Suppressor macrophage (primary cell): Measurements from ENCODE around the gene FLOT2.
"Not testable (repeated sequence)": the region's sequence is repeated elsewhere in the genome, so short reads cannot be mapped to it uniquely, and the experiment has no call there.

Experiments used
- DNase-seq, 4 experiments: peaks; one replicate each; pipeline ENCODE4 v3.0.0-alpha.2; 2020 to 2022

Gene FLOT2

GRCh38 chr17:28842282-28843012 is 55.1 kb downstream of the FLOT2 start, which contains the start of gene FAM222B:
TSS of gene FAM222B (minus strand) at chr17:28842790. CDS start at chr17:28766667, 76,123 bp downstream.
- DNase-seq: peak; percentile 93 to 97 (median 96)

- DNase-seq: no peak
These were observed 55.6 kb downstream of the FLOT2 start for GRCh38 chr17:28841901-28842281.

- DNase-seq: no peak
These were observed 58.3 kb downstream of the FLOT2 start for GRCh38 chr17:28839221-28839620.

GRCh38 chr17:28836541-28836940 is 61.0 kb downstream of the FLOT2 start:
- DNase-seq: not testable (repeated sequence)

- DNase-seq: no peak
These were observed 63.1 kb downstream of the FLOT2 start for GRCh38 chr17:28834420-28834819.
